ENCODE data around the gene PGLYRP2.

The PGLYRP2 gene

DNA sequence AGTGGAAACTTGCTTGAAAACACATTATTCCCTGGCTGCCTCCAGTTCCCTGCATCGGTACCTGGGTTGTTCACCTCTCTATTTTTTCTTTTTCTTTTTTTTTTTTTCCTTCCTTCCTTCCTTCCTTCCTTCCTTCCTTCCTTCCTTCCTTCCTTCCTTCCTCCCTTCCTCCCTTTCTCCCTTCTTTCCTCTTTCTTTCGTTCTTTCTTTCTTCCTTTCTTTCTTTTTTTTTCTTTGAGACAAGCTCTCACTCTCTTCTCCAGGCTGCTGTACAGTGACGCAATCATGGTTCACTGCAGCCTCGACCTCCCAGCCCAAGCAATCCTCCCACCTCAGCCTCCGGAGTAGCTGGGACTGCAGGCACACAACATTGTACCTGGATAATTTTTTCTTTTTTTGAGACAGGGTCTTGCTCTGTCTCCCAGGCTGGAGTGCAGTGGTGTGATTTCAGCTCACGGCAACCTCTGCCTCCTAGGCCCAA is 11.5 kb downstream of the PGLYRP2 start:
- H3K4me3 ChIP-seq (ENCODE audit: low read length) = no peak overlapping the region
- no peak for DNase-seq (ENCODE audit: low read depth)
- TF ChIP-seq, protein P1, sequence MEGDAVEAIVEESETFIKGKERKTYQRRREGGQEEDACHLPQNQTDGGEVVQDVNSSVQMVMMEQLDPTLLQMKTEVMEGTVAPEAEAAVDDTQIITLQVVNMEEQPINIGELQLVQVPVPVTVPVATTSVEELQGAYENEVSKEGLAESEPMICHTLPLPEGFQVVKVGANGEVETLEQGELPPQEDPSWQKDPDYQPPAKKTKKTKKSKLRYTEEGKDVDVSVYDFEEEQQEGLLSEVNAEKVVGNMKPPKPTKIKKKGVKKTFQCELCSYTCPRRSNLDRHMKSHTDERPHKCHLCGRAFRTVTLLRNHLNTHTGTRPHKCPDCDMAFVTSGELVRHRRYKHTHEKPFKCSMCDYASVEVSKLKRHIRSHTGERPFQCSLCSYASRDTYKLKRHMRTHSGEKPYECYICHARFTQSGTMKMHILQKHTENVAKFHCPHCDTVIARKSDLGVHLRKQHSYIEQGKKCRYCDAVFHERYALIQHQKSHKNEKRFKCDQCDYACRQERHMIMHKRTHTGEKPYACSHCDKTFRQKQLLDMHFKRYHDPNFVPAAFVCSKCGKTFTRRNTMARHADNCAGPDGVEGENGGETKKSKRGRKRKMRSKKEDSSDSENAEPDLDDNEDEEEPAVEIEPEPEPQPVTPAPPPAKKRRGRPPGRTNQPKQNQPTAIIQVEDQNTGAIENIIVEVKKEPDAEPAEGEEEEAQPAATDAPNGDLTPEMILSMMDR (conservative IDR thresholded peaks at IDR 0.05; ENCODE audit: low read depth, low read length) = no peak

DNA sequence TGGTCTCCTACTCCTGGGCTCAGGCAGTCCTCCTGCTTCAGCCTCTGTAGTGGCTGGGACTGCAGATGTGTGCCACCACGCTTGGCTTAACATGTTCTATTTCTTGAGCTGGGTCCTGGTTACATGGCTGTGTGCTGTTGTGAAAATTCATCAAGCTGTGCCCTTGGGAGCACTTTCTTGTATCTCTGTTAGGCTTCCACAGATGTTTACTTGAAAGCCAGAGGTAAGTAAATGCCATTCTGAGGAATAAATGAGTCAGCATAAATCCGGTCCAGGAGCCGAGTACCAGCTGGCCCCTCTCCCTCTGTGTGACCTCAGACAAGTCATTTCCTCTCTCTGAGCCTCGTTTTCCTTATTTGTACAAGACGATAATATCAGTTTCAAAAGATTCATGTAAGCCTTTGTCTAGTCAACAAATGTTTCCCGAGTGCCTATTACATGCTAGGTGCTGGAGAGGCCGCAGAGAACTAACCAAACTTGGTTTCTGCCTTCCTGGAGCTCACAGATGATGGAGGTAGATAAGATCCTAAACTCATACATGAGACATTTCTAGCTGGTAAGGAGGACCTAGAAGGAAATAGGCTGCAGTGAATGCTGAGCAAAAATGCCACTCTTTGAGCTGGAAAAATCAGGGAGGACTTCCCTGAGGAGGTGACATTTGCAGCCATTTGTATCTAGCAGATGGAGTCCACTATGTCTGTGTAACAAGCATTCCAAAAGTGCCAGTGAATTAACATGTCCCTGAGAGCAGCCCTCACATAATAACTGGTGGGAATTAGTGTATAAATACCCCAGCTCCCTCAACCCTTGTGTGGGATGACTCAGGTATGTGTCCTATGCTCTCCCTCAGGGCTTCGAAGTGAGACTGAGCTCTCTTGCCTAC is 12.2 kb downstream of the PGLYRP2 start:
- DNase-seq (ENCODE audit: low read depth) = no peak
- H3K4me3 ChIP-seq (ENCODE audit: low read length) = no peak overlapping the region
- TF ChIP-seq, protein P1 (conservative IDR thresholded peaks at IDR 0.05; ENCODE audit: low read depth, low read length) = no peak

DNA sequence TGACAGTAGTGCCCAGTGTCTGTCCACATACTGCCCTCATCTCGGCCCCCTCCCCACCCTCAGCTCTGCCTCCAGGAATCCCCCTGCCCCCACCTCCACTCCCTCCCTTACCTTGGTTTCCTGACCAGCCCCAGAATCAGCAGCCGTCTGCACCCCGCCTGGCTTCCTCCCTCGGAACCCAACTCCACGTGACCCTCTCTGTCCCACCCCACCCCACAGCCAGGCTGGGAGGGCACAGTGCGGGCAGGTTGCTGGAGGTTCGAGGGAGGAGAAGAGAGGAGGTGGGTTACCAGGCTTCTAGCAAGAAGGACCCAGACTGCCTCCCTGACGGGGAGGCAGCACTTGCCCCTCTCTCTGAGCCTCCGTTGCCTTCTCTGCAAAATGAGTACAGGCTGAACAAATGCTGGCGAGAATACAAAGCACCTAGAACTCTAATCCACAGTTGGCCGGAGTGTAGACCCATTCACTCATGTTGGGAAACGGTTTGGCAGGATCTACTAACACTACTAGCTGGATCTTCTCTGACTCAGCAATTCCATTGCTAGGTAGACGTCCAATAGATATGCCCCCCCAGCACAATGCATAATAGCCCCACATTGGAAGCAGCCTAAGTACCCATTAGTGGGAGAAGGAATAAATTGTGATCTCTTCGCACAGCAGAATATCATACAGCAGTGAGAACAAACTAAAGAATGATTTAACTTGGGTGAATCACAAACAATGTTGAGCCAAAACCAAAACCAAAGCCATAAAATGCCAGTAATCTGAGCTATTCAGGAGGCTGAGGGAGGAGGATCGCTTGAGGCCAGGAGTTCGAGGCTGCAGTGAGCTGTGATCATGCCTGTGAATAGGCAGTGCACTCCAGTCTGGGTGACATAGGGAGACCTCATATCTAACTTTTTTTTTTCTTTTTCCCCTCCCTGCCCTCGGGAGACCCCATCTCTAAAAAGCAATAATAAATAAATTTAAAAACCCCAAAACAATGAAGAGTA is 14.6 kb downstream of the PGLYRP2 start, which contains the start of gene RASAL3:
TSS of gene RASAL3 (minus strand) at position 151 of the 992 bp plus-strand sequence. CDS start 186 bp downstream, outside the sequence.
- TF ChIP-seq, protein P1 (conservative IDR thresholded peaks at IDR 0.05; ENCODE audit: low read depth, low read length) = no peak
- no peak within 1 kb of the TSS for H3K4me3 ChIP-seq (ENCODE audit: low read length)
- DNase-seq (ENCODE audit: low read depth) = no peak

DNA sequence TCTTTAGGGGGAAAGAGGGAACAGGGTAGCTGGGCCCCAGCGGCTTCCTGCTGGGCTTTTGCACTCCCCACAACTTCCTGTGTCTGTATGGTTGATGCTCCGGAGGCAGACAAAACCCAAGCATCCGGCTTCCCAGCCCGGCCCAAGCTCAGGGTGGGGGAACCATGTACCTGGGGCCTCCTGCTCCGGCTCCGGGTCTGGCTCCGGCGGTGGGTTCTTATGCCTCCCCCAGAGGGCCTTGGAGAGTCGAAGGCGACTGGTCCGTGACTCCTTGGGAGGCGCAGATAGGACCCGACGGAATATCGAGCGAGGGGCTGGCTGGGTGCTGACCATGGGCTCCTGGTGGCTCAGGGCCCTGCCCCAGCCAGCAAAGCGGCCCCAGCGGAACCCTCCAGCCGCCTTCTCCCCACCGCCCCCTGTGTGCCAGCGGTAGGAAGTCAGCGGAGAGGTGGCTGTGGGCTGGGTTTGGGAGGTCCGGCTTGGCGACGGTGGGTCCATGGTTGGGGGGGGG is 15.4 kb downstream of the PGLYRP2 start:
- DNase-seq (ENCODE audit: low read depth) = no peak
- H3K4me3 ChIP-seq (ENCODE audit: low read length) = no peak overlapping the region
- TF ChIP-seq, protein P1 (conservative IDR thresholded peaks at IDR 0.05; ENCODE audit: low read depth, low read length) = no peak

DNA sequence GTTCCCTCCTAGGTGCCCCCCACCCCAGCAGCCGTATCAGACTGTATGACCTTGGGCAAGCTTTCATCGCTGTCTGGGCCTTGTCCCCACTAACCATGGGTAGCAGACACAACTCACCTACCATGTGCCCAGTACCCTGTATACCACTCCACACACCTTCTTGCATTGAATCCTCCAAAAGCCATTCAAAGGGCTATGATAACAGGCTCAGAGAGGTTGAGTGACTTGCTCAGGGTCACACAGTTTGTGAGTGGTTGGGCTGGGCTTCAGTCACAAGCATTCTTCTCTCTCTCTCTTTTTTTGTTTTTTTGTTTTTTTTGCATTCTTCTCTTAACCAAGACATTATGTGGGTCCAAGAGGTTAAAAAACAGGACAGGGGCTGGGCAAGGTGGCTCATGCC is 17.6 kb downstream of the PGLYRP2 start:
- TF ChIP-seq, protein P1 (conservative IDR thresholded peaks at IDR 0.05; ENCODE audit: low read depth, low read length) = no peak
- no peak overlapping the region for H3K4me3 ChIP-seq (ENCODE audit: low read length)
- no peak for DNase-seq (ENCODE audit: low read depth)

DNA sequence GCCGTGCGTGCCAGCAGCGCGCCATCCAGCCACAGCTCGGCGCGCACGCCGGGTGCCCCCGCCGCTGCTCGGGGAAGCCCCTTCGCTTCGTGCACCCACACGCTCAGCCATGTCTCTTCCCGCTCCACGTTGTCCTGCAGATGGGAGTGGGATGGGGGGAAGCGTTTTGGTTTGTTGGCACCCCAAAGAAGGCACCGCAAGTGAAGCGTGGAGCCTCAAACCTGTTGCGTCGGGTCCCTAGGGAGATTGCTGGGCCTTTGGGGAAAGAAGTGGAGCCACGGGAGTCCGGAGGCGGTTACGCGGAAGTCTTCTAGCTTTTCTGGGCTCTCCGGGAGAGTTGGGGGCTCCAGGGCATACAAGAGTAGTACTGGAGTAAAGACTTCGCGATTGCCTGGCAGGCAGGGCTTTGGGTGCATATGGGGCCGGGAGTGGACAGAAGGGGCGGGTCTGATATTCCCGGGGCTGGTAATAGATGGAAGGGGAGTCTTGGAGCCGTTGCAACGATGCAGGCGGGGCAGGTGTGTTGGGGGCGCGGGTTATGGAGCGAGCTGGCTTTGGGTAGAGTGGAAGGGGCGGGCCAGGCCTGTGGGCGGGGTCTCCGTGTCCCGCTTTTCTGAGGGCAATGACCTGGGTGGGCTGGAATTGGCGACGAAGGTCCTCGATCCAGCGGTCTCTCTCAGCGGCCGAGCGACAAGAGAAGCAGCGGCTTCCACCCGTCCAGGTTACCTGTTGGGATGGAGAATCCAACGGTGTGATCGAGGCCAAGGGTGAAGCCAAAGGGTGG is 21.4 kb downstream of the PGLYRP2 start:
- DNase-seq (ENCODE audit: low read depth) = no peak
- TF ChIP-seq, protein P1 (conservative IDR thresholded peaks at IDR 0.05; ENCODE audit: low read depth, low read length) = no peak
- H3K4me3 ChIP-seq (ENCODE audit: low read length) = no peak overlapping the region
